SK-N-SH (cell line): ENCODE results near the gene GFPT2. TPM values are rescaled to one million over a fixed set of nuclear protein-coding genes. Genes with fewer than 3 reads are reported as not detected.

Source experiments
- CTCF ChIA-PET: fragments of 300-600, 350-600 bp; formaldehyde crosslinking; extraction: SDS; loops from one replicate; lab custom pipeline; 2021; lab: Yijun Ruan, JAX
- POLR2A ChIA-PET: fragments of 350-600 bp; sonication (Branson Sonifier 250); formaldehyde crosslinking; extraction: SDS; loops from one replicate; lab custom pipeline; 2020; ENCODE audit warnings: antibody characterized with exemption, inconsistent platforms; lab: Yijun Ruan, JAX
- DNase-seq: peaks from one replicate; pipeline ENCODE4 v3.0.0; 2012
- H2AFZ ChIP-seq: fragments of 200-600 bp; sonication (generic); 2 replicates; pipeline ENCODE4 v1.8.1; 2016; ENCODE audit warnings: antibody characterized with exemption, mild to moderate bottlenecking, low read depth
- H3F3A ChIP-seq: fragments of 200-600 bp; sonication (generic); replicated peaks from 2 replicates; pipeline ENCODE3; 2016; ENCODE audit warnings: antibody characterized with exemption, mild to moderate bottlenecking; ENCODE audit not compliant: insufficient read depth
- H3K27ac ChIP-seq, 2 experiments: fragments of 200-500 bp in 1 of 2; fragments of 200-600 bp in 1 of 2; sonication (Bioruptor generic) in 1 of 2; sonication (generic), shearing (Covaris generic) in 1 of 2; 2 replicates each; pipeline versions ENCODE4 v1.5.1 to v1.6.1; 2014 to 2016; ENCODE audit warnings: low read depth in 2 of 2, inconsistent platforms in 1 of 2, low read length in 1 of 2, mild to moderate bottlenecking in 1 of 2, mixed read lengths in 1 of 2
- H3K27me3 ChIP-seq: fragments of 200-600 bp; sonication (generic), shearing (Covaris generic); 2 replicates; pipeline ENCODE4 v1.6.1; 2016; ENCODE audit warnings: mixed run types; ENCODE audit not compliant: insufficient read depth
- H3K36me3 ChIP-seq, 2 experiments: fragments of 200-500 bp in 1 of 2; fragments of 200-600 bp in 1 of 2; sonication (Bioruptor generic) in 1 of 2; sonication (generic) in 1 of 2; replicated peaks in 1 of 2; 2 replicates each; pipeline versions ENCODE3 to v1.5.1; 2014 to 2016; ENCODE audit warnings: low read length in 1 of 2, mild to moderate bottlenecking in 1 of 2; ENCODE audit not compliant: insufficient read depth in 2 of 2, control insufficient read depth in 1 of 2
- H3K4me1 ChIP-seq, 2 experiments: fragments of 200-500 bp in 1 of 2; fragments of 200-600 bp in 1 of 2; sonication (Bioruptor generic) in 1 of 2; sonication (generic), shearing (Covaris generic) in 1 of 2; 2 replicates each; pipeline versions ENCODE4 v1.5.1 to v1.6.1; 2014 to 2016; ENCODE audit warnings: low read depth in 1 of 2, low read length in 1 of 2, mixed run types in 1 of 2; ENCODE audit not compliant: insufficient read depth in 2 of 2, control insufficient read depth in 1 of 2
- H3K4me2 ChIP-seq: fragments of 200-600 bp; sonication (generic), shearing (Covaris generic); 2 replicates; pipeline ENCODE4 v1.6.1; 2017; ENCODE audit warnings: mixed run types
- H3K4me3 ChIP-seq, 2 experiments: fragments of 200-500 bp in 1 of 2; fragments of 200-600 bp in 1 of 2; sonication (Bioruptor generic) in 1 of 2; sonication (generic), shearing (Covaris generic) in 1 of 2; 2 replicates each; pipeline versions ENCODE4 v1.5.1 to v1.8.1; 2014 to 2016; ENCODE audit warnings: low read depth in 2 of 2, inconsistent platforms in 1 of 2, low read length in 1 of 2, mild to moderate bottlenecking in 1 of 2, mixed read lengths in 1 of 2, moderate library complexity in 1 of 2
- H3K79me2 ChIP-seq: fragments of 200-600 bp; sonication (generic); 2 replicates; pipeline ENCODE4 v1.8.1; 2017; ENCODE audit warnings: mild to moderate bottlenecking; ENCODE audit not compliant: insufficient read depth
- H3K9ac ChIP-seq: fragments of 200-600 bp; sonication (generic); 2 replicates; pipeline ENCODE4 v1.6.1; 2017; ENCODE audit warnings: mixed run types
- H3K9me2 ChIP-seq: fragments of 200-600 bp; sonication (generic); 2 replicates; pipeline ENCODE4 v1.6.1; 2017; ENCODE audit warnings: mixed run types
- H3K9me3 ChIP-seq: fragments of 200-600 bp; sonication (generic); 2 replicates; pipeline ENCODE4 v1.6.1; 2017; ENCODE audit warnings: mixed run types, mild to moderate bottlenecking, moderate library complexity
- H4K20me1 ChIP-seq: fragments of 200-600 bp; sonication (generic); 2 replicates; pipeline ENCODE4 v1.6.1; 2017; ENCODE audit warnings: mild to moderate bottlenecking, mixed run types; ENCODE audit not compliant: insufficient read depth
- CHD2 ChIP-seq: fragments of 150-350 bp; IDR thresholded peaks from 2 replicates; pipeline ENCODE4 v1.6.1; 2018; ENCODE audit warnings: low read length; ENCODE audit not compliant: partially characterized antibody
- CTCF ChIP-seq: fragments of 200-600 bp; sonication (generic); IDR thresholded peaks from 2 replicates; pipeline ENCODE4 v1.6.1; 2017; ENCODE audit warnings: antibody characterized with exemption, mild to moderate bottlenecking, moderate library complexity
- EP300 ChIP-seq, 2 experiments: IDR thresholded peaks; 2 replicates each; pipeline versions ENCODE4 v1.4.0 to v1.6.1; 2012; ENCODE audit warnings: borderline replicate concordance in 1 of 2, low read depth in 1 of 2, low read length in 1 of 2
- JUND ChIP-seq: IDR thresholded peaks from 2 replicates; pipeline ENCODE4 v1.4.0; 2012
- MEF2A ChIP-seq: IDR thresholded peaks from 2 replicates; pipeline ENCODE4 v1.4.0; 2012; ENCODE audit warnings: low read depth, borderline replicate concordance
- NFIC ChIP-seq: IDR thresholded peaks from 2 replicates; pipeline ENCODE4 v1.4.0; 2012; ENCODE audit warnings: borderline replicate concordance
- POLR2AphosphoS5 ChIP-seq: IDR thresholded peaks from 2 replicates; pipeline ENCODE4 v1.6.1; 2012; ENCODE audit warnings: low read depth, low read length
- SIN3A ChIP-seq: IDR thresholded peaks from 2 replicates; pipeline ENCODE4 v1.6.1; 2012; ENCODE audit warnings: low read depth, mild to moderate bottlenecking, low read length, moderate library complexity, borderline replicate concordance
- SMC3 ChIP-seq: IDR thresholded peaks from 2 replicates; pipeline ENCODE4 v1.6.1; 2012; ENCODE audit warnings: low read depth, low read length, improper control_type of control experiment
- TAF1 ChIP-seq: IDR thresholded peaks from 2 replicates; pipeline ENCODE4 v1.6.1; 2012; ENCODE audit warnings: low read depth, mild to moderate bottlenecking, low read length, moderate library complexity, borderline replicate concordance
- TCF12 ChIP-seq: IDR thresholded peaks from 2 replicates; pipeline ENCODE4 v1.4.0; 2012
- WGBS: methylation state at CpG from one replicate; pipeline ENCODE4 v1.1.6; 2017; ENCODE audit warnings: low lambda C conversion rate; 5-methylcytosine and 5-hydroxymethylcytosine counted together
- polyA plus RNA-seq, 3 experiments: library from polyadenylated mRNA; depleted of rRNA; stranded (reverse); fragments of >200 nt; gene quantifications; 2 replicates each; pipeline ENCODE4 v1.2.3, GENCODE V29; 2012

Gene GFPT2
- polyA plus RNA-seq, 1 of the 3 experiments (the other 2 are of a cell fraction) = 8.1 TPM

- no peak for DNase-seq
- H3F3A ChIP-seq = no peaks in the 10 kb centered on the region
- no peaks in the 10 kb centered on the region for H4K20me1 ChIP-seq
- no peaks in the 10 kb centered on the region for H3K36me3 ChIP-seq
- TF ChIP-seq SMC3 (no peak), EP300 (IDR thresholded peaks at IDR 0.05; ENCODE audit: borderline replicate concordance in 1 of 2, low read depth in 1 of 2, low read length in 1 of 2) (no peak), POLR2AphosphoS5 (no peak), TCF12 (no peak)
- no peak overlapping the region for H3K27ac ChIP-seq
- H3K27me3 ChIP-seq = no peaks in the 10 kb centered on the region
- ChIA-PET POLR2A (no interaction called here), CTCF (interaction anchor here (1.2 to 10.1 kb wide), 3 partner anchors 14 to 48 kb away, joined by 3 to 89 read pairs (median 3); no protein-coding TSS in a partner anchor)
- H2AFZ ChIP-seq = no peak overlapping the region
- H3K4me3 ChIP-seq = no peak overlapping the region
- peaks cover 0 to 21% of the 10 kb centered on the region in 2 experiments; a peak in 1 of 4 replicates for H3K4me1 ChIP-seq
- H3K4me2 ChIP-seq = no peak overlapping the region
- H3K9ac ChIP-seq = no peak overlapping the region
- no peaks in the 10 kb centered on the region for H3K9me3 ChIP-seq
- H3K9me2 ChIP-seq = no peaks in the 10 kb centered on the region
- WGBS = 80% methylated on average over 8 of the region's 8 CpGs
- no peaks in the 10 kb centered on the region for H3K79me2 ChIP-seq
These were observed 11.5 kb downstream of the GFPT2 start for GRCh38 chr5:180341595-180341994.

DNA sequence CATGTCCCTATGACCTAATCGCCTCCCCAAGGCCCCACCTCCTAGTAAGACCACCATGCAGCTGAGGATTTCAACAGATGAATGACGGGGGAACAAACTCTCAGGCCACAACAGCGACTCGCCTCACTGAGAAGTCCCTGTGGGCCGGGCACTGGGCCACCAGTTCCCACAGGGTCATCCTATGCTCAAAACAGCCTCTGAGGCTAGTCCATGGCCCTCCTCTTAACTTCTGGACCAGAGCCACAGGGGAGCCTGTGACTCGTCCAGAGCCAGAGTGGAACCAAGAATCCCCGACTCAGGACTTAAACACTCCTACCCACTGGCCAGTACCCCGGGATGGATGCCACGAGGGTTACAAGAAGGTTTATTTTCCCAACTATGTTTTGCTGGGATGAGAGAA, 12.3 kb downstream of the GFPT2 start:
- no peak for DNase-seq
- Histone ChIP-seq H3K27ac (no peak overlapping the region), H3K36me3 (no peaks in the 10 kb centered on the region), H3K9me3 (no peaks in the 10 kb centered on the region), H3K4me1 (peaks cover 0 to 21% of the 10 kb centered on the region in 2 experiments; a peak in 1 of 4 replicates), H3K79me2 (no peaks in the 10 kb centered on the region), H3K9ac (no peak overlapping the region), H3K4me3 (no peak overlapping the region), H3K27me3 (no peaks in the 10 kb centered on the region), H4K20me1 (no peaks in the 10 kb centered on the region), H3K4me2 (no peak overlapping the region), H3F3A (no peaks in the 10 kb centered on the region), H2AFZ (no peak overlapping the region), H3K9me2 (no peaks in the 10 kb centered on the region)
- POLR2A ChIA-PET = no interaction called here
- no peak for TF ChIP-seq CHD2
- no peak for TF ChIP-seq TAF1
- no peak for TF ChIP-seq CTCF
- TF ChIP-seq SIN3A = no peak
- no peak for TF ChIP-seq JUND
- TF ChIP-seq NFIC = no peak
- no peak for TF ChIP-seq MEF2A
- WGBS = 67% methylated on average over 9 of the region's 9 CpGs
- CTCF ChIA-PET = interaction anchor here (1.2 to 10.1 kb wide), 2 partner anchors 13 to 47 kb away, joined by 3 to 89 read pairs; no protein-coding TSS in a partner anchor
